Measurements from ENCODE around the gene TCFL5.

DNA sequence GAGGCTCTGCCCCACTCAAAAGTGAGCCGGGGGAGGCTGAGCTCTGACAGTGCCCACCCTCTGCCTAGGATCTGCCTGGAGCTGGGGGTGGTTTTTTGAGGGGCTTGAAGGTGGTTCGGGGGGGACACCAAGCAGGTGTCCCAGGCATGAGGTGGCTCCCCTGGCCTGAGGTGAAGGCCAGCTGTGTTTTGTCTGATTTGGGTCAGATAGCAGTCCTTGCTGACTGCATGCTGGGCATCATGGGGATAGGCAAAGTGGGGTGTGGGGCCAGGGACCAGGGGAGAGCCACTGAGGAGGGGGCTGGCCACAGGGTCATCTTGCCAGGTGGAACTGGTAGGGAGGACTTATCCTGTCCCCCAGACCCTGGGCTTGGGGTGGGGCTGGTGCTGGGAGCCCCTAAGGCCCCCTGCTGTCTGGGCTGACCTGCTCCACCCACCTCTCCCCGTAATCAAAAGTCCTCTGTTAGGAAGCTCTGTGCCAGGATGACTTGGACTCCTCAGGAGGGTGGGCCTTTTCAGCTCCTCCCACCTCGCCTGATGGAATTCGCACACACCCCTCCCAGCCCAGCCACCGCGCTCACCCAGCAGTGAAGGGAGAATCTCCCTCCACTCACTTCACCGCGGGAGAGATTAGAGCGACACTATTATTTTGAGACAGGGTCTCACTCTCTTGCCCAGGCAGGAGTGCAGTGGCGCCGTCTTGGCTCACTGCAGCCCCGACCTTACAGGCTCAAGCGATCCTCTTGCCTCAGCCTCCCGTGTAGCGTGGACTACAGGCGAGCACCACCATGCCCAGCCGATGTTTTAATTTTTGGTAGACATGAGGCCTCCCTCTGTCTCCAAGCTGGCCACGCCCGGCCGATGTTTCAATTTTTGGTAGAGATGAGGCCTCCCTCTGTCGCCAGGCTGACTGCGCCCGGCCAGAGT, 46.3 kb downstream of the TCFL5 start:
- TF ChIP-seq POLR2AphosphoS5 (IDR thresholded peaks at IDR 0.05; ENCODE audit: insufficient read depth, low read depth, low read length) (no peak), POLR2A (IDR thresholded peaks at IDR 0.05; ENCODE audit: low read depth, low read length) (no peak)

All from endothelial cell of umbilical vein (primary cell).